Small intestine (tissue), 7 donors: ENCODE data around the gene SLC1A3. TPM values are rescaled to one million over a fixed set of nuclear protein-coding genes. Genes with fewer than 3 reads are reported as not detected.
"Not testable (repeated sequence)": the region's sequence is repeated elsewhere in the genome, so short reads cannot be mapped to it uniquely, and the experiment has no call there.

Source experiments
- DNase-seq, 2 donors: peaks; one replicate each; pipeline versions ENCODE4 v3.0.0 to v3.0.0-alpha.2; 2013
- FAIRE-seq: peaks from 2 replicates; lab custom pipeline; 2012; peaks lifted over from hg19 to GRCh38; lab: Jason Lieb, UNC
- H3K27ac ChIP-seq, 3 donors: one replicate each; pipeline ENCODE4 v1.5.1; 2013; ENCODE audit warnings: low read length in 2 of 3, mild to moderate bottlenecking in 2 of 3, control low read depth in 1 of 3, inconsistent platforms in 1 of 3, low read depth in 1 of 3, moderate library complexity in 1 of 3
- H3K27me3 ChIP-seq, 3 donors: one replicate each; pipeline ENCODE4 v1.6.1; 2013; ENCODE audit warnings: low read length in 3 of 3, inconsistent platforms in 1 of 3; ENCODE audit not compliant: control insufficient read depth in 3 of 3, insufficient read depth in 3 of 3
- H3K36me3 ChIP-seq, 3 donors: one replicate each; pipeline ENCODE4 v1.6.1; 2013; ENCODE audit warnings: low read length in 3 of 3, inconsistent platforms in 1 of 3, low read depth in 1 of 3, mild to moderate bottlenecking in 1 of 3, moderate library complexity in 1 of 3; ENCODE audit not compliant: control insufficient read depth in 3 of 3, insufficient read depth in 2 of 3
- H3K4me1 ChIP-seq, 3 donors: one replicate each; pipeline ENCODE4 v1.6.1; 2013; ENCODE audit warnings: low read length in 2 of 3, inconsistent platforms in 1 of 3, low read depth in 1 of 3, mild to moderate bottlenecking in 1 of 3, moderate library complexity in 1 of 3; ENCODE audit not compliant: control insufficient read depth in 3 of 3, insufficient read depth in 2 of 3
- H3K4me3 ChIP-seq, 3 donors: one replicate each; pipeline ENCODE4 v1.5.1; 2013; ENCODE audit warnings: low read length in 3 of 3, control low read depth in 1 of 3, inconsistent platforms in 1 of 3, low read depth in 1 of 3, mild to moderate bottlenecking in 1 of 3, moderate library complexity in 1 of 3
- H3K9me3 ChIP-seq, 2 donors: one replicate each; pipeline ENCODE4 v1.6.1; 2013; ENCODE audit warnings: low read depth in 1 of 2, low read length in 1 of 2; ENCODE audit not compliant: control insufficient read depth in 2 of 2, insufficient read depth in 1 of 2
- WGBS, 3 donors: extraction: QIAGEN DNeasy Blood & Tissue Kit; methylation state at CpG; one replicate each; pipeline ENCODE4 v1.1.7; 2013; 5-methylcytosine and 5-hydroxymethylcytosine counted together
- polyA plus RNA-seq, 4 donors: library from polyadenylated mRNA; stranded (reverse) in 3 of 4; unstranded in 1 of 4; fragments of 200-250 nt in 3 of 4; fragments of 120-200 nt in 1 of 4; gene quantifications; one replicate each; pipeline versions ENCODE4 v1.2.1 to v1.2.3, GENCODE V29; 2013
- donor health status: healthy with polysubstance abuse.
- donor health status: control.
- donor health status: control.
- donor health status: Bipolar disorder and iron deficiency.
- donor health status: healthy.

Gene SLC1A3
- polyA plus RNA-seq, 4 donors: 0.89 to 12.0 (median 3.1) TPM

DNA sequence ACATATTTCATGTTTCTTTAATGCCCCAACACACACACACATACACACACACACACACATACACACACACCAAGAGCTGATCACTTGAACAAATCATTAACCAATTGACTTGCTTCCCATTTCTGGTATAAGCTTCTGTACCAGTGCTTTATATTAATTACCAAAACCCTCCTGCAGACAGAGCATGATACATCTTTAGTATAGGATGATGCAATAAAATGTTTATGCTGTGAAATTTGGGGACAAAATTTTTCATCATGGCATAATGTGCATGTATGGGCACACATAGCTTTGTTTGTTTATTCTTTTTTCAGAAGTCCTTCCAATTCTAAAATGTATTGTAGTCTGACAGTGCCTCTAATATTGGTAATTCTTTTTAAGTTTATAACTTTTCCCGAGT lies 34.5 kb downstream of the SLC1A3 start:
- no peak overlapping the region for H3K27ac ChIP-seq
- H3K9me3 ChIP-seq: no peaks in the 10 kb centered on the region
- H3K27me3 ChIP-seq: no peaks in the 10 kb centered on the region
- FAIRE-seq (no peak), DNase-seq (no peak)
- 56 to 61% (median 60%) methylated on average over 1 of the region's 1 CpG for WGBS, 3 donors
- no peaks in the 10 kb centered on the region for H3K4me1 ChIP-seq
- H3K36me3 ChIP-seq: no peaks in the 10 kb centered on the region
- H3K4me3 ChIP-seq: no peak overlapping the region

DNA sequence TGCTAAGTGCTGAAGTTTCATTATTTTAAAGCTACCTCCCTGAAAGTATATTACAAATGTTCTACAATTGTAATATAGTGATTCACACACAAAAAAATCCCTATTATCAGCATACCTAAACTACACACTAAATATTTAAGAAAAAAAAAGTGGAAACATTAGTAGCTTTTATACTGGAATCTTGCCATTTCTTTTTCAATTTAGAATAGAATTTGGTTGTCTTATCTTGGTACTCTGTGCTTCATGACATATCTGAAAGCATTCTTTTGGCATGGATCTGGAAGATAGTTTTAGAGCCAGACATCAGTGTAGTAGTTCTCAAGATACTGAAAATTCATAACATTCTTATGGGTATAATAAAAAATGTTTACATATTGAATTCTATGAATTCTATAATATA lies 35.0 kb downstream of the SLC1A3 start:
- DNase-seq (no peak), FAIRE-seq (no peak)
- no peaks in the 10 kb centered on the region for H3K4me1 ChIP-seq

GRCh38 chr5:36642089-36642488 lies 35.7 kb downstream of the SLC1A3 start:
- Histone ChIP-seq H3K27ac (no peak overlapping the region), H3K36me3 (no peaks in the 10 kb centered on the region), H3K4me1 (no peaks in the 10 kb centered on the region), H3K27me3 (no peaks in the 10 kb centered on the region), H3K9me3 (no peaks in the 10 kb centered on the region), H3K4me3 (no peak overlapping the region)
- FAIRE-seq: no peak
- DNase-seq: no peak
- 53 to 71% (median 71%) methylated on average over 4 of the region's 4 CpGs for WGBS, 3 donors

More for the DNA sequence above, 35.0 kb downstream of the SLC1A3 start:
- Histone ChIP-seq H3K9me3 (no peaks in the 10 kb centered on the region), H3K27me3 (no peaks in the 10 kb centered on the region), H3K27ac (no peak overlapping the region), H3K4me3 (no peak overlapping the region), H3K36me3 (no peaks in the 10 kb centered on the region)

DNA sequence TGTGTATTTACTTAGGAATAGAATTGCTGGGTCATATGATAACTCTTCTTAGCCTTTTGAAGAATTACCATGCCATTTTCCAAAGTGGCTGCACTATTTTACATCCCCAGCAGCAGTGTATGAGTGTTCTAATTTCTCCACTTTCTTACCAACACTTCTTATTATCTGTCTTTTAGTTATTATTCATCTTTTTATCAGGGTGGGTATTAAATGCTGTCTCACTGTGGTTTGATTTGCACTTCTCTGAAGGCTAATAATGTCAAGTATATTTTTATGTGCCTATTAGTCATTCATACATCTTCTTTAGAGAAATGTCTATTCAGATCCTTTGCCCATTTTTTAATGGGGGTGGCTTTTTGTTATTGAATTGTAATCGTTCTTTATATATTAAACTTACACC lies 36.8 kb downstream of the SLC1A3 start:
- Histone ChIP-seq H3K4me1 (no peaks in the 10 kb centered on the region), H3K4me3 (no peak overlapping the region), H3K36me3 (no peaks in the 10 kb centered on the region), H3K27me3 (no peaks in the 10 kb centered on the region), H3K9me3 (no peaks in the 10 kb centered on the region), H3K27ac (no peak overlapping the region)
- 83 to 95% (median 88%) methylated on average over 1 of the region's 1 CpG for WGBS, 3 donors
- no peak for DNase-seq
- FAIRE-seq: no peak

GRCh38 chr5:36643841-36644240 lies 37.4 kb downstream of the SLC1A3 start:
- H3K4me1 ChIP-seq, FAIRE-seq, H3K9me3 ChIP-seq, H3K27ac ChIP-seq, DNase-seq, H3K36me3 ChIP-seq, H3K4me3 ChIP-seq, H3K27me3 ChIP-seq: not testable (repeated sequence)
- 69 to 79% (median 77%) methylated on average over 5 of the region's 5 CpGs for WGBS, 3 donors

GRCh38 chr5:36644727-36645126 lies 38.3 kb downstream of the SLC1A3 start:
- H3K4me1 ChIP-seq: no peaks in the 10 kb centered on the region
- FAIRE-seq: no peak
- no peak overlapping the region for H3K4me3 ChIP-seq
- H3K27ac ChIP-seq: no peak overlapping the region
- 91 to 93% (median 92%) methylated on average over 3 of the region's 3 CpGs for WGBS, 3 donors
- H3K36me3 ChIP-seq: no peaks in the 10 kb centered on the region
- H3K9me3 ChIP-seq: no peaks in the 10 kb centered on the region
- no peak for DNase-seq
- H3K27me3 ChIP-seq: no peaks in the 10 kb centered on the region

GRCh38 chr5:36646100-36646499 lies 39.7 kb downstream of the SLC1A3 start:
- no peak for DNase-seq
- H3K4me1 ChIP-seq: no peaks in the 10 kb centered on the region
- FAIRE-seq: no peak
- H3K4me3 ChIP-seq: no peak overlapping the region
- no peak overlapping the region for H3K27ac ChIP-seq
- no peaks in the 10 kb centered on the region for H3K27me3 ChIP-seq
- no peaks in the 10 kb centered on the region for H3K36me3 ChIP-seq
- no peaks in the 10 kb centered on the region for H3K9me3 ChIP-seq
- 87 to 93% (median 87%) methylated on average over 3 of the region's 3 CpGs for WGBS, 3 donors

DNA sequence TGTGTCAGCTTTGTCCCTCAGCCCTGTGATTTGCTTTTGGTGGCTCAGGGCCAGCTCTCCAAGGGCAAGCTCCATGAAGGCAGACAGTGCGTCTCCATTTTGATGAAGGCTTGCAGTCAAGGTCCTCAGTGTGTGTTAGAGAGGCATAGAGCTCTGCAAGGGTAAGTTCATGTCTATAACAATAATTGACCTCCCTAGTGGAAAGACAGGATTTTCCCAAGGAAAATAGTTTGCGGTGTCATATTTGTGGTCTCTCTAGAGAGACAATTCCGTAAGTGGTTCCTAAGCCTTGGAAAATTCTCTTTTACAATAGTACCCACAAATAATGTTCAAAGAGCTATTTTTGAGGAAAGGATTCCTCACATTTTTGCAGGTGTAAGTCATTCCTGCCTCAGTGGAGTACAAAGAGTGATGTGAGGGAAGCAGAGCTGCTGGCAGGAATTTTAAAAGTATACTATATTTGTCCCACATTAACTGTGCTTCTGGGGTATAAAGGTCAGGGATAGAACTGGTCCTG lies 40.2 kb downstream of the SLC1A3 start:
- Histone ChIP-seq H3K4me1 (no peaks in the 10 kb centered on the region), H3K36me3 (no peaks in the 10 kb centered on the region), H3K9me3 (no peaks in the 10 kb centered on the region), H3K27ac (no peak overlapping the region), H3K27me3 (no peaks in the 10 kb centered on the region), H3K4me3 (no peak overlapping the region)
- FAIRE-seq (no peak), DNase-seq (no peak)
- 87 to 95% (median 91%) methylated on average over 3 of the region's 3 CpGs for WGBS, 3 donors

GRCh38 chr5:36647046-36647445 lies 40.6 kb downstream of the SLC1A3 start:
- FAIRE-seq: no peak
- Histone ChIP-seq H3K9me3 (no peaks in the 10 kb centered on the region), H3K27ac (no peak overlapping the region)

More at GRCh38 chr5:36647046-36647445, 40.6 kb downstream of the SLC1A3 start:
- Histone ChIP-seq H3K36me3 (no peaks in the 10 kb centered on the region), H3K4me3 (no peak overlapping the region), H3K27me3 (no peaks in the 10 kb centered on the region), H3K4me1 (peaks cover 0 to 2% (median 0%) of the 10 kb centered on the region in 3 donors)
- DNase-seq: no peak
